HCT116 (cell line): ENCODE measurements around the gene PHKA2. TPM values are rescaled to one million over a fixed set of nuclear protein-coding genes. Genes with fewer than 3 reads are reported as not detected.

Experiments used
- ATAC-seq: fragments of 200-7000 bp; cut with Tn5 transposase; 2 replicates; pipeline ENCODE4 v1.9.1; 2020; ENCODE audit warnings: mild to moderate bottlenecking, moderate library complexity
- BruUV-seq: library from RNA; stranded (reverse); fragments of 400-500 nt; replicated peaks from 2 replicates; lab custom pipeline; 2021; lab: Mats Ljungman, UMichigan
- CTCF ChIA-PET: fragments of 300-600 bp; sonication (Branson Sonifier 250); formaldehyde crosslinking; loops from one replicate; lab custom pipeline; 2021; ENCODE audit warnings: antibody characterized with exemption; lab: Charles Lee
- POLR2A ChIA-PET: fragments of 300-600, 350-600 bp; sonication (Branson Sonifier 250); formaldehyde crosslinking; loops from one replicate; lab custom pipeline; 2021; ENCODE audit warnings: antibody characterized with exemption; lab: Charles Lee
- RAD21 ChIA-PET, 2 experiments: fragments of 300-600 bp; sonication (Branson Sonifier 250); formaldehyde crosslinking; loops; one replicate each; lab custom pipeline; 2023; ENCODE audit warnings: low total read pairs in 2 of 2; ENCODE audit not compliant: uncharacterized antibody in 2 of 2, unreplicated experiment in 2 of 2, low non-redundant PET in 1 of 2; lab: Charles Lee
- DNase-seq: peaks from one replicate; pipeline ENCODE4 v3.0.0-alpha.2; 2010; ENCODE audit warnings: low read depth, low spot score
- H2AFZ ChIP-seq: fragments of 200-600 bp; shearing (Covaris generic), sonication (generic); 2 replicates; pipeline ENCODE4 v1.6.1; 2017; ENCODE audit warnings: low read depth, mixed run types, mixed read lengths, antibody characterized with exemption, low read length; ENCODE audit not compliant: poor library complexity, severe bottlenecking
- H3K27ac ChIP-seq: 2 replicates; pipeline ENCODE4 v1.5.1; 2012; ENCODE audit warnings: low read depth, low read length
- H3K27me3 ChIP-seq: fragments of 200-600 bp; sonication (generic); 2 replicates; pipeline ENCODE4 v1.6.1; 2016; ENCODE audit warnings: mixed run types, low read length, mixed read lengths; ENCODE audit not compliant: insufficient read depth
- H3K36me3 ChIP-seq, 2 experiments: fragments of 200-500 bp in 1 of 2; fragments of 200-600 bp in 1 of 2; sonication (Bioruptor generic) in 1 of 2; sonication (generic) in 1 of 2; 2 replicates each; pipeline versions ENCODE4 v1.5.1 to v1.6.1; 2014 to 2016; ENCODE audit warnings: low read length in 2 of 2, inconsistent platforms in 1 of 2, mixed read lengths in 1 of 2, mixed run types in 1 of 2; ENCODE audit not compliant: insufficient read depth in 2 of 2, control insufficient read depth in 1 of 2
- H3K4me1 ChIP-seq, 2 experiments: fragments of 200-600 bp in 1 of 2; sonication (generic) in 1 of 2; 2 replicates each; pipeline versions ENCODE4 v1.5.1 to v1.6.1; 2012 to 2017; ENCODE audit warnings: low read length in 2 of 2, inconsistent platforms in 1 of 2, mild to moderate bottlenecking in 1 of 2, mixed read lengths in 1 of 2, mixed run types in 1 of 2, moderate library complexity in 1 of 2; ENCODE audit not compliant: insufficient read depth in 2 of 2, control insufficient read depth in 1 of 2
- H3K4me2 ChIP-seq: fragments of 200-600 bp; sonication (generic); 2 replicates; pipeline ENCODE4 v1.6.1; 2017; ENCODE audit warnings: mixed run types, low read length, mixed read lengths
- H3K4me3 ChIP-seq, 2 experiments: fragments of 200-600 bp in 1 of 2; sonication (generic) in 1 of 2; replicated peaks in 1 of 2; 2 replicates each; pipeline ENCODE4 v1.5.1; 2011 to 2016; ENCODE audit warnings: low read length in 2 of 2, control low read depth in 1 of 2, low read depth in 1 of 2, mild to moderate bottlenecking in 1 of 2, mixed read lengths in 1 of 2, mixed run types in 1 of 2
- H3K79me2 ChIP-seq: fragments of 200-600 bp; sonication (generic); 2 replicates; pipeline ENCODE4 v1.6.1; 2017; ENCODE audit warnings: mild to moderate bottlenecking, mixed run types, low read length, moderate library complexity, mixed read lengths; ENCODE audit not compliant: insufficient read depth
- H3K9ac ChIP-seq: fragments of 200-600 bp; sonication (generic); 2 replicates; pipeline ENCODE4 v1.6.1; 2016; ENCODE audit warnings: low read length, mixed read lengths
- H3K9me2 ChIP-seq: fragments of 200-600 bp; sonication (generic), shearing (Covaris generic); 2 replicates; pipeline ENCODE4 v1.6.1; 2017; ENCODE audit warnings: mixed run types, mild to moderate bottlenecking, moderate library complexity; ENCODE audit not compliant: insufficient read depth
- H3K9me3 ChIP-seq, 2 experiments: fragments of 200-500 bp in 1 of 2; fragments of 200-600 bp in 1 of 2; sonication (Bioruptor generic) in 1 of 2; sonication (generic) in 1 of 2; 2 replicates each; pipeline ENCODE4 v1.6.1; 2014 to 2017; ENCODE audit warnings: low read length in 2 of 2, mixed read lengths in 2 of 2, inconsistent platforms in 1 of 2, low read depth in 1 of 2, mild to moderate bottlenecking in 1 of 2, mixed run types in 1 of 2, moderate library complexity in 1 of 2; ENCODE audit not compliant: control insufficient read depth in 1 of 2, insufficient read depth in 1 of 2
- H4K20me1 ChIP-seq: fragments of 200-600 bp; sonication (generic), shearing (Covaris generic); 2 replicates; pipeline ENCODE4 v1.6.1; 2017; ENCODE audit warnings: mixed run types, mild to moderate bottlenecking, moderate library complexity; ENCODE audit not compliant: insufficient read depth
- ATF3 ChIP-seq: IDR thresholded peaks from 2 replicates; pipeline ENCODE4 v1.6.1; 2012
- CBX3 ChIP-seq: IDR thresholded peaks from 2 replicates; pipeline ENCODE4 v1.6.1; 2012; ENCODE audit warnings: low read depth
- JUND ChIP-seq: IDR thresholded peaks from 2 replicates; pipeline ENCODE4 v1.6.1; 2012
- POLR2A ChIP-seq: IDR thresholded peaks from 2 replicates; pipeline ENCODE4 v1.7.0; 2011; ENCODE audit warnings: borderline replicate concordance; ENCODE audit not compliant: insufficient read depth, insufficient read length; ENCODE audit errors: extremely low read depth
- POLR2AphosphoS5 ChIP-seq: IDR thresholded peaks from 2 replicates; pipeline ENCODE4 v1.6.1; 2011; ENCODE audit warnings: mild to moderate bottlenecking, low read depth, low read length, moderate library complexity
- RAD21 ChIP-seq: IDR thresholded peaks from 2 replicates; pipeline ENCODE4 v1.6.1; 2012; ENCODE audit warnings: low read depth, mild to moderate bottlenecking
- REST ChIP-seq: IDR thresholded peaks from 2 replicates; pipeline ENCODE4 v1.6.1; 2012; ENCODE audit warnings: low read depth
- ZFX ChIP-seq: fragments of 450-650 bp; IDR thresholded peaks from 2 replicates; pipeline ENCODE4 v1.6.1; 2017
- ZNF274 ChIP-seq: fragments of 200-500 bp; sonication (Bioruptor generic); IDR thresholded peaks from 2 replicates; pipeline ENCODE4 v1.6.1; 2014; ENCODE audit warnings: mild to moderate bottlenecking, low read depth, low read length, inconsistent platforms
- intact Hi-C: fragments of 100-400 bp; cut with micrococcal nuclease; formaldehyde crosslinking; loops from 2 replicates; pipeline ENCODE4 v1.10.0; 2022
- total RNA-seq: library from RNA; stranded (reverse); gene quantifications from one replicate; pipeline ENCODE4 v1.2.1, GENCODE V29; 2021; ENCODE audit not compliant: unreplicated experiment

Gene PHKA2
- total RNA-seq, 1 experiment from 2014 or later, result 23.8 TPM

- TF ChIP-seq REST (no peak), POLR2A (no peak), POLR2AphosphoS5 (no peak)
These were observed 10.8 kb upstream of the PHKA2 start (continued) for GRCh38 chrX:18994713-18995112.

GRCh38 chrX:18992829-18993228 lies 8.9 kb upstream of the PHKA2 start:
- Histone ChIP-seq H2AFZ (no peak overlapping the region), H3K4me3 (no peak overlapping the region), H3K27me3 (no peaks in the 10 kb centered on the region), H3K9me3 (no peaks in the 10 kb centered on the region), H3K9me2 (no peaks in the 10 kb centered on the region), H3K36me3 (no peaks in the 10 kb centered on the region), H3K4me1 (peaks cover 0 to 10% of the 10 kb centered on the region in 2 experiments; a peak in 1 of 4 replicates), H3K9ac (no peak overlapping the region), H3K4me2 (no peak overlapping the region), H4K20me1 (no peaks in the 10 kb centered on the region), H3K27ac (no peak overlapping the region), H3K79me2 (no peaks in the 10 kb centered on the region)
- ChIA-PET CTCF (no interaction called here), RAD21 (no interaction called here), POLR2A (no interaction called here)
- no peak for ATAC-seq
- no peak for TF ChIP-seq ZFX
- TF ChIP-seq ATF3, result no peak
- no peak for TF ChIP-seq ZNF274
- no peak for TF ChIP-seq JUND
- TF ChIP-seq RAD21, result no peak
- no peak for TF ChIP-seq CBX3
- intact Hi-C loops, result no loop called here
- DNase-seq, result no peak
- no TSS peak for BruUV-seq
